ENCODE data around the gene GDF7.

Gene GDF7

GRCh38 chr2:20657522-20658235 lies 9.3 kb upstream of the GDF7 start:
- no peak for DNase-seq (ENCODE audit: extremely low read depth in 1 of 2, low read depth in 1 of 2)

GRCh38 chr2:20660506-20661420 lies 6.2 kb upstream of the GDF7 start:
- no peak for DNase-seq (ENCODE audit: extremely low read depth in 1 of 2, low read depth in 1 of 2)

- DNase-seq (ENCODE audit: extremely low read depth in 1 of 2, low read depth in 1 of 2), result no peak
These were observed 5.3 kb upstream of the GDF7 start for GRCh38 chr2:20661421-20662307.

- DNase-seq (ENCODE audit: extremely low read depth in 1 of 2, low read depth in 1 of 2), result no peak
These were observed 4.5 kb upstream of the GDF7 start for GRCh38 chr2:20662308-20662937.

GRCh38 chr2:20663196-20664070 lies 3.5 kb upstream of the GDF7 start:
- DNase-seq (ENCODE audit: extremely low read depth in 1 of 2, low read depth in 1 of 2), result no peak

- DNase-seq (ENCODE audit: extremely low read depth in 1 of 2, low read depth in 1 of 2), result no peak
These were observed 2.9 kb upstream of the GDF7 start for GRCh38 chr2:20664071-20664390.

- DNase-seq (ENCODE audit: extremely low read depth in 1 of 2, low read depth in 1 of 2), result no peak
These were observed 2.3 kb upstream of the GDF7 start for GRCh38 chr2:20664431-20665242.

- no peak for DNase-seq (ENCODE audit: extremely low read depth in 1 of 2, low read depth in 1 of 2)
These were observed 1.5 kb upstream of the GDF7 start for GRCh38 chr2:20665243-20666004.

GRCh38 chr2:20666005-20666303 lies 990 bp upstream of the GDF7 start:
- no peak for DNase-seq (ENCODE audit: extremely low read depth in 1 of 2, low read depth in 1 of 2)

GRCh38 chr2:20667151-20667530 lies 197 bp downstream of the GDF7 start:
- DNase-seq (ENCODE audit: extremely low read depth in 1 of 2, low read depth in 1 of 2), result no peak

GRCh38 chr2:20667531-20668401 lies 822 bp downstream of the GDF7 start:
- DNase-seq (ENCODE audit: extremely low read depth in 1 of 2, low read depth in 1 of 2), result no peak

GRCh38 chr2:20668451-20668850 lies 1.5 kb downstream of the GDF7 start:
- DNase-seq (ENCODE audit: extremely low read depth in 1 of 2, low read depth in 1 of 2), result no peak

- DNase-seq (ENCODE audit: extremely low read depth in 1 of 2, low read depth in 1 of 2), result no peak
These were observed 2.0 kb downstream of the GDF7 start for GRCh38 chr2:20668871-20669475.

- no peak for DNase-seq (ENCODE audit: extremely low read depth in 1 of 2, low read depth in 1 of 2)
These were observed 2.8 kb downstream of the GDF7 start for GRCh38 chr2:20669562-20670314.

- no peak for DNase-seq (ENCODE audit: extremely low read depth in 1 of 2, low read depth in 1 of 2)
These were observed 3.5 kb downstream of the GDF7 start for GRCh38 chr2:20670315-20671035.

All from stimulated activated CD8-positive, alpha-beta memory T cell treated with anti-CD3 and anti-CD28 coated beads, Interleukin-7, amount 100 ng/mL, for 48 hours (primary cell).